Heart left ventricle (tissue), 13 donors: Measurements from ENCODE around the gene PIM1.

Source experiments
- CTCF ChIP-seq, 12 donors: fragments of 200-600 bp; sonication (generic) in 4 of 12; IDR thresholded peaks; one replicate each; pipeline versions ENCODE4 v1.5.0 to v1.8.0; 2018 to 2022; ENCODE audit warnings: antibody characterized with exemption in 12 of 12, mild to moderate bottlenecking in 5 of 12
- POLR2A ChIP-seq, 2 donors: fragments of 450-650 bp; IDR thresholded peaks; one replicate each; pipeline ENCODE4 v1.6.1; 2017; ENCODE audit warnings: antibody characterized with exemption in 2 of 2, mild to moderate bottlenecking in 2 of 2, moderate library complexity in 2 of 2
- donor health status: ischemic (EF 13 %, LVEDD 7.1; RV severe dilation, severe dysfunction).
- donor health status: DM: no; HTN: yes; CAD: no.
- donor health status: DM: no; HTN: no; CAD: no.
- donor health status: ischemic (EF 25% LVEDD 6.9; RV normal size, moderate dysfunction).
- donor health status: ischemic (EF 25% LVEDD 5.7; RV mildly dilated, moderate dysfunction).
- donor health status: ischemic (EF 35%, LVEDD 5.7; RV mildly dilated, moderate dysfunction).
- donor health status: nonischemic (EF 11% LVEDD 7.7; RV severe dilation, severe dysfunction).
- donor health status: DM: yes; HTN: yes; CAD: no.
- donor health status: PGD.
- donor health status: ischemic (EF 29% LVEDD 5.4; RV normal size, mild dysfunction).
- donor health status: nonischemic (EF 23%, LVEDD 6.1; RV moderate dilation, normal function).

GRCh38 chr6:37218061-37218460, 48.1 kb downstream of the PIM1 start:
- TF ChIP-seq CTCF (IDR thresholded peaks at IDR 0.05) (no peak), POLR2A (IDR thresholded peaks at IDR 0.05) (no peak)
